CMK (cell line): ENCODE results near the gene DAAM1.

Experiments used
- DNase-seq: peaks from one replicate; pipeline ENCODE4 v3.0.0-alpha.2; 2010; ENCODE audit warnings: low read depth

DAAM1 gene

DNA sequence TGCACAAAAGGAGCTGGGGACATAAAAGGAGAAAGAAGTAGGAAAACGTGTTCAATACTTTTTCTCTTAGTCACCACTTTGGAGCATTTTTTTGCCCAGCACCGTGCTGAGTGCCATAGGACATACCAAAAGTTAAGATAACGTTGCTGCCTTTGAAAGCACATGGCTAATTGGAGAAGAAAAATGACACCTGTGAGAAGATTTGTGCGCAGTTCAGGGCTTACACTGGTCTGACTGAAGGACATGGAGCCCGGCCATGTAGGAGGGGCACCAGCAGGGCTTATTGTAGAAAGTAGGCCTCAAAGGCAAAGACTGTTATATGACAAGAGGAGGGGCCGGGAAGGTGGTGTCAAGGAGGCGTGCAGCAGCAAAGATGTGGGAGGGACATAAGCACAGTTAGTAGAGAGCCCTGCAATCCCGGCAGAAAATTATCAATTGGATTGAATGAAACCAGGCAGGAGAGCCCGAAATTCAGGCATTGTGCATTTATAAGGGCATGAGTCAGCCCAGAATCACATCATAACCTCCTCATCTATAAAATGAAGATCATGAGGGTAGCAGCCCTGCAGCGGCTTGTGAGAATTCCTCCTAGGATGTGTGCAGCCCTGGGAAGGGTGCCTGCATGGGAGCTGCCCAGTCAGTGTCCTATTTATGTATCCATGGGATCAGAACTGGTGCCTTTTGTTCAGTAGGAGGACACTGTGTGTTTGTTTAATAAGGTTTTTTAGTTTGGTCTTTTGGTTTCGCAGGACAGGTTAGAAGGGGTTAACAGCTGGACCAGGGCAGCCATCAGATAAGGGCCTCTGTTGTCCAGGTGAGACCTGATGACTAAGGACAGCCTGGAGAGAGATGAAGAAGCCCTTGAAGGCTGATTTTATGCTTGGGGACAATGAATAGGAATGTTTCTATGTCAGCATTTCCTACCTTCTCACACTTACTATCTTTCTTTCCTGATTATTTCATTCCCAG lies 154.3 kb downstream of the DAAM1 start:
- DNase-seq = no peak

DNA sequence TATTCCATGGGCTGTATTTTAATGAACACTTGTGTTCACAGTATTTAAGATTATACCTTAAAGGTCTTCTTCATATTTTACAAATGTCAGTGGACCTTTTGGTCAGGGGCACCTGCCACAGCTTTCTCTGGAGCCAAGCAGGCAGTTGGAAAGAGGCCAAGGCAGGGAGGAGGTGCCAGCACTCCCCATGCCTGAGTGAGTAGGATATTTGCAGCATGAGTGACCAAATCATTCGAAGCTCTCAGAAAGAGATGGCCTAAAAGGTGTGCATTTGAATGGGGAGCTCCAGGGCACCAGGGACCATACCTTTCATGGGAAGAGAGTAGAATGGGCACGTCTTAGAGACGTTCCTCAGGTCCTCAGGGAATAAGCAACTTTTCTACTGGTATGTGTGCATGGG lies 155.1 kb downstream of the DAAM1 start:
- DNase-seq = no peak

- DNase-seq = no peak
Measured at GRCh38 chr14:59344016-59344415, 155.5 kb downstream of the DAAM1 start.

DNA sequence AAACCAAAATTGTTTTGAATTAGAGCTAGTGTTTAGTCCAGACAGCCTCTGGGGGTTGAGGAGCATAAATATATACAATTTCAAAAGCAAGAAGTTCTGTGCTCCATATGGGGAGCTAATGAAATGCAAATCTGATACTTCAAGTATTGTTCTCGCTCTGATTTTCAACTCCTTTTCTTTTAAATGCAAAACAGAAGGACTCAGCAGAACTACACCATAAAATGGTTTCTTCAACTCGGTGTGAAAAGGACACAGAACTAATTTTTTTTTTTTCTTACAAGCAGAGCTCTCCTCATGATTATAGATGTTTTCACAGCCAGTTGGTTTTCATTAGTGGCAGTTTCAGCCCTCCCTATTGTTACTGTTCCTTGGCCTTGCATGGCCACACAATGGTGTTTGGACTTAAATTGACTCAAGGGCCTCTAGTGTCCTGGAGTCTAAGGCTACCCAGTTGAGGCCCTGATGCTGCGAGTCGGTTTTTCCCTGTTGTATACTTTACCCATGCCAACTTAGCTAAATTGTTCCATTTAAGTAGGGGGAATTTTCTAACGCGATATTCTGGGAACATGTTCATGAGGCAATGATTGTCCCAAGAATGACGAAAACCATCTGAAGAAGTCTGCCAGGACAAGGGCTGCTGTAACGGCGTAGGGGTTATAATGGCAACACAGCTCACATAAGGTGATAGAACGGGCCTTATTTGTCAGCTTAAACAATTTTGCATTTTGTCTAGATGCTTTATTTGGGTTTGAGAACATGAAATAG lies 156.4 kb downstream of the DAAM1 start:
- no peak for DNase-seq

DNA sequence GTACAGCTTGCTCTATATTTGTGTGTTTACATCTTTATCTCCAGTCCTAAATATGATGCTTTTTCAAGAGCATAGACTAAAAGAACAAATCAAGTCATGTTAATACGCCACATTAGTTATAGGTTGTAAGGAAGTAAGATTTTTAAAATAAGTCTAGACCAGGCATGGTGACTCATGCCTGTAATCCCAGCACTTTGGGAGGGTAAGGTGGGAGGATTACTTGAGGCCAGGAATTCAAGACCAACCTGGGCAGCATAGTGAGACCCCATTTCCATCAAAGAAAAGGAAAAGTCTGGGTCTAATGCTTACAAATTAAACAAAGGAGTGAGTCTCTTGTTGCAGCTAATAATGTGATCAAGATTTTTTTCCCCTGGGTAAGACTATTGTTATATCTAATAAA lies 157.9 kb downstream of the DAAM1 start:
- DNase-seq = no peak

GRCh38 chr14:59346796-59347510 lies 158.5 kb downstream of the DAAM1 start:
- no peak for DNase-seq

GRCh38 chr14:59347511-59347900 lies 159.0 kb downstream of the DAAM1 start:
- no peak for DNase-seq

- no peak for DNase-seq
Measured at GRCh38 chr14:59347915-59348314, 159.4 kb downstream of the DAAM1 start.

GRCh38 chr14:59349258-59349701 lies 160.8 kb downstream of the DAAM1 start:
- no peak for DNase-seq

DNA sequence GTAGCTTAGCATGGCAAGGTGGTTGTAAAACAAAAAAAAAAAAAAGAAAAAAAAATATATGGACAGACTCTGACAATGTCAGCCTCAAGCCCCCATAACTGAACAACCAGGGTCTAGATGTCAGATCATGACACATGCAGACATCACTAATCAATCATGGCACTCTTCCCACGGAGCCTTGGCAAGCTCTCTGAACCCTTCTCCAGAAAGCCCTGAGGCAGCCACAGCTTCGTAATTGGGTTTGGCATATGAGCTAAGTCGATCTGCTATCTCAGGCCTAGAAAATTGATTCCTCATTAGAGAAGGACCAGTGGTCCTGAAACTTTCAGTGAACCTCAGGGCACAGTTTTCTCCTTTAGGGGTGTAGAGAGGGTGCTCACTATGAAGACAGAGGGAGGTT lies 164.5 kb downstream of the DAAM1 start:
- DNase-seq = no peak

- no peak for DNase-seq
Measured at GRCh38 chr14:59354666-59355065, 166.2 kb downstream of the DAAM1 start.

GRCh38 chr14:59355091-59355490 lies 166.6 kb downstream of the DAAM1 start:
- DNase-seq = no peak

DNA sequence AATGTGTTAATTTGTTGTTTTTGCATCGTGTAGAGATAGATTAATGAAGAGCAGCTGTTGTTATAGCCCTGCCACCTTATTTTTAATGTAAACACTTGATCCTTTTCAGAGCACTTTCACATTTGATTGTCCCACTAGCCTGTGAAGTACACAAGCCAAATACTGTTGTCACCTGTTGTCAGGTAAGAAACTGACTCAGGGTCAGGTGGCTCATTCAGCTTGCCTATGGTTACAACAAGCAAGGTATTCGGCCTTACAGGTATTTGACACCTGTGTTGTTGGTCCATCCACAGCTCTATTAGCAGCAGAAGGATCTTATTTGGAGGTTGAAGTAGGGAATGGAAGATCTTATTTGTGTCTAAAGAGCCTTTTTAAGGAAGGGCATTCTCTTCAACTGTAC lies 167.8 kb downstream of the DAAM1 start:
- DNase-seq = no peak

- DNase-seq = no peak
Measured at GRCh38 chr14:59356767-59357166, 168.3 kb downstream of the DAAM1 start.

DNA sequence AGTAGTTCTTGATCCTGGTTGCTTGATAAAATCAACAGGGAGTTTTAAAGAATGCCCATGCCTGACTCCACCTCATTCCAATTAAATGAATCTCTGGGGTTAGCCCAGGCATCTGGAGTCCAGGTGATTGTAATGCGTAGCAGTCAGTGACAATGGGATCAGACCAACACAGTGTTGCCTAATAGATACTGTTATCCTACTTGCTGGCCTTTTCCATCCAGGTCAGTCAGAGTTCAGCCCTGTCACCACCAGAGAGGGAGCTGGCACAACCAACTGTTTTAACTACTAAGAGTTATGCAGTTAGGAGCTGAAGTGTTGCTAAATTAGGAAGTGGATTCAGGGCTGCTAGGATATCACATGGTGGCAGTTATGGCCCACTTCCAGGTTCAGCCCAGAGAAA lies 169.6 kb downstream of the DAAM1 start:
- no peak for DNase-seq

GRCh38 chr14:59358784-59359183 lies 170.3 kb downstream of the DAAM1 start:
- DNase-seq = no peak

- no peak for DNase-seq
Measured at GRCh38 chr14:59359431-59360124, 171.1 kb downstream of the DAAM1 start.

DNA sequence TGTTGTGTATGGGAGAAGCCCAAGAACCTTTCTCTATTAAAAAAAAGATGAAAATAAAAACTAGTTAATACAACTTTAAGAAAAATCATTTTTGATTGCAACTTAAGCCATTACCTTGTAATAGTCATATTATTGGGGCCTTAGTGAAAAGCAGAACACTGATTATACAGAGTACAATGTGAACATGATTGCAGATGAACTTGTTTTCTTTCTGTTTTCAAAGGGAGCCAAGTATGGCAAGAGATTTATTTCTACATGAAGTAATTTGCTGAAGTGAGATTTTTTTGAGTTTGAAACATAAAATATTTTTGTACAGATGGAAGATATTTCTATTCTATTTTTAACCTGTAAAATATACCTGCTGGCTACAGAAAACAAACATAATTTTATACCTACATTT lies 171.8 kb downstream of the DAAM1 start:
- no peak for DNase-seq

- DNase-seq = no peak
Measured at GRCh38 chr14:59360923-59361794, 172.7 kb downstream of the DAAM1 start.

DNA sequence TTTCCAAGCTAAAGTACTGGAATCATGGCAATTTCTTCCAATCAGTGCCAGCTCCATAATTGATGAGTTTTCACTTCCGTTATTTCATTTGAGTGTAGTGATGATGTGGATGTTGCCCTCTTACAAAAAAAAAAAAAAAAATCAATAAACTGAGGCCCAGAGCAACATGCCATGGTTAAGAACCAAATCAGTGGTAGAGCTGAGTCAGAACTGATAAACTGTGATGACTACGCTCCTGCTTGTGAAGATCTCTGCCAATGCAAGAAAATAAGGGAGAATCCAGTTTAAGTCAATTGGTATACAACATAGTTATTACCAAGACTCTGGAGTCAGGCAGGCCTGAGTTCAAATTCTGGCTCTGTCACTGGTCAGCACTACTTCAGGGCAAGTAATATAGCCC lies 174.0 kb downstream of the DAAM1 start:
- DNase-seq = no peak
